ENCODE data around the gene DOCK3. TPM values are rescaled to one million over a fixed set of nuclear protein-coding genes. Genes with fewer than 3 reads are reported as not detected.
"Not testable (repeated sequence)": the region's sequence is repeated elsewhere in the genome, so short reads cannot be mapped to it uniquely, and the experiment has no call there.

Gene DOCK3
- total RNA-seq, 1 experiment from 2014 or later = 0.26 TPM

GRCh38 chr3:51384726-51385473 is 710.2 kb downstream of the DOCK3 start, which contains the start of gene MANF:
MANF (plus strand) TSS chr3:51385291; CDS start chr3:51385343, 52 bp downstream.
- peak; percentile 98 for DNase-seq (ENCODE audit: low read depth, low spot score)
- in situ Hi-C loops (cut with HindIII; ENCODE audit: low pct_unique_long_range_greater_than_20kb, low sequenced_read_pairs) = no loop called here

GRCh38 chr3:51385621-51386091 is 710.9 kb downstream of the DOCK3 start:
- no peak for DNase-seq (ENCODE audit: low read depth, low spot score)
- in situ Hi-C loops (cut with HindIII; ENCODE audit: low pct_unique_long_range_greater_than_20kb, low sequenced_read_pairs) = no loop called here

GRCh38 chr3:51386159-51386851 is 711.6 kb downstream of the DOCK3 start:
- in situ Hi-C loops (cut with HindIII; ENCODE audit: low pct_unique_long_range_greater_than_20kb, low sequenced_read_pairs) = no loop called here
- no peak for DNase-seq (ENCODE audit: low read depth, low spot score)

GRCh38 chr3:51386852-51387229 is 712.1 kb downstream of the DOCK3 start:
- in situ Hi-C loops (cut with HindIII; ENCODE audit: low pct_unique_long_range_greater_than_20kb, low sequenced_read_pairs) = no loop called here
- DNase-seq (ENCODE audit: low read depth, low spot score) = no peak

GRCh38 chr3:51387281-51387680 is 712.6 kb downstream of the DOCK3 start:
- DNase-seq (ENCODE audit: low read depth, low spot score); in situ Hi-C loops (cut with HindIII; ENCODE audit: low pct_unique_long_range_greater_than_20kb, low sequenced_read_pairs): not testable (repeated sequence)

- peak; percentile 47 for DNase-seq (ENCODE audit: low read depth, low spot score)
Measured at GRCh38 chr3:51388286-51389029, 713.7 kb downstream of the DOCK3 start.

GRCh38 chr3:51389423-51390183 is 714.9 kb downstream of the DOCK3 start:
- in situ Hi-C loops (cut with HindIII; ENCODE audit: low pct_unique_long_range_greater_than_20kb, low sequenced_read_pairs) = no loop called here
- peak; percentile 69 for DNase-seq (ENCODE audit: low read depth, low spot score)

More at GRCh38 chr3:51388286-51389029, 713.7 kb downstream of the DOCK3 start:
- in situ Hi-C loops (cut with HindIII; ENCODE audit: low pct_unique_long_range_greater_than_20kb, low sequenced_read_pairs) = no loop called here

GRCh38 chr3:51390246-51391074 is 715.7 kb downstream of the DOCK3 start:
- in situ Hi-C loops (cut with HindIII; ENCODE audit: low pct_unique_long_range_greater_than_20kb, low sequenced_read_pairs) = no loop called here
- DNase-seq (ENCODE audit: low read depth, low spot score) = no peak

GRCh38 chr3:51391075-51391565 is 716.4 kb downstream of the DOCK3 start, which contains the start of gene RBM15B:
RBM15B (plus strand) TSS chr3:51391285; CDS start chr3:51391400, 115 bp downstream.
- in situ Hi-C loops (cut with HindIII; ENCODE audit: low pct_unique_long_range_greater_than_20kb, low sequenced_read_pairs) = no loop called here
- DNase-seq (ENCODE audit: low read depth, low spot score) = peak; percentile 96

- DNase-seq (ENCODE audit: low read depth, low spot score) = no peak
- in situ Hi-C loops (cut with HindIII; ENCODE audit: low pct_unique_long_range_greater_than_20kb, low sequenced_read_pairs) = no loop called here
Measured at GRCh38 chr3:51391566-51392354, 717.0 kb downstream of the DOCK3 start.

- DNase-seq (ENCODE audit: low read depth, low spot score) = no peak
- in situ Hi-C loops (cut with HindIII; ENCODE audit: low pct_unique_long_range_greater_than_20kb, low sequenced_read_pairs) = no loop called here
Measured at GRCh38 chr3:51392355-51393133, 717.8 kb downstream of the DOCK3 start.

GRCh38 chr3:51393134-51393495 is 718.4 kb downstream of the DOCK3 start:
- no peak for DNase-seq (ENCODE audit: low read depth, low spot score)
- in situ Hi-C loops (cut with HindIII; ENCODE audit: low pct_unique_long_range_greater_than_20kb, low sequenced_read_pairs) = no loop called here

GRCh38 chr3:51393564-51393963 is 718.8 kb downstream of the DOCK3 start:
- in situ Hi-C loops (cut with HindIII; ENCODE audit: low pct_unique_long_range_greater_than_20kb, low sequenced_read_pairs) = no loop called here
- no peak for DNase-seq (ENCODE audit: low read depth, low spot score)

- in situ Hi-C loops (cut with HindIII; ENCODE audit: low pct_unique_long_range_greater_than_20kb, low sequenced_read_pairs) = no loop called here
- no peak for DNase-seq (ENCODE audit: low read depth, low spot score)
Measured at GRCh38 chr3:51394541-51394940, 719.8 kb downstream of the DOCK3 start.

- DNase-seq (ENCODE audit: low read depth, low spot score) = no peak
- in situ Hi-C loops (cut with HindIII; ENCODE audit: low pct_unique_long_range_greater_than_20kb, low sequenced_read_pairs) = no loop called here
Measured at GRCh38 chr3:51395493-51396213, 720.9 kb downstream of the DOCK3 start.

Data from SK-MEL-5 (cell line).